Peyer's patch (tissue), 4 donors: ENCODE data around the gene SETD2. TPM values are rescaled to one million over a fixed set of nuclear protein-coding genes. Genes with fewer than 3 reads are reported as not detected.

ENCODE experiments used
- DNase-seq, 3 donors: peaks; one replicate each; pipeline ENCODE4 v3.0.0-alpha.2; 2017 to 2019
- H3K27ac ChIP-seq, 4 donors: fragments of 200-600 bp; sonication (generic); one replicate each; pipeline ENCODE4 v1.5.1; 2016 to 2019
- H3K27me3 ChIP-seq, 2 donors: fragments of 200-600 bp; sonication (generic); one replicate each; pipeline ENCODE4 v1.5.1; 2019
- H3K36me3 ChIP-seq, 3 donors: fragments of 200-600 bp; sonication (generic); one replicate each; pipeline ENCODE4 v1.5.1; 2016 to 2019
- H3K4me1 ChIP-seq, 4 donors: fragments of 200-600 bp; sonication (generic); one replicate each; pipeline ENCODE4 v1.5.1; 2016 to 2019
- H3K4me3 ChIP-seq, 4 donors: fragments of 200-600 bp; sonication (generic); 1 replicate in 3 of 4; 2 replicates in 1 of 4; pipeline ENCODE4 v1.5.1; 2016 to 2019; ENCODE audit warnings: mild to moderate bottlenecking in 1 of 4
- H3K9me3 ChIP-seq, 4 donors: fragments of 200-600 bp; sonication (generic); one replicate each; pipeline ENCODE4 v1.5.1; 2016 to 2019; ENCODE audit warnings: mild to moderate bottlenecking in 1 of 4
- POLR2A ChIP-seq, 2 donors: fragments of 450-650 bp; IDR thresholded peaks; one replicate each; pipeline ENCODE4 v1.5.1; 2017; ENCODE audit warnings: antibody characterized with exemption in 2 of 2, mild to moderate bottlenecking in 2 of 2, moderate library complexity in 2 of 2
- total RNA-seq, 4 donors: library from RNA; depleted of rRNA; stranded (reverse); fragments of >200 nt; gene quantifications; one replicate each; pipeline ENCODE4 v1.1.0, GENCODE V29; 2016
- TF ChIP-seq, protein P1 (sequence below), 6 experiments: fragments of 450-650 bp in 4 of 6; fragments of 200-600 bp in 2 of 6; sonication (generic) in 1 of 6; IDR thresholded peaks; one replicate each; pipeline ENCODE4 v1.5.1; 2017 to 2019; ENCODE audit warnings: antibody characterized with exemption in 6 of 6, mild to moderate bottlenecking in 3 of 6, moderate library complexity in 1 of 6

The SETD2 gene
- total RNA-seq, 4 donors from 2014 or later = 75.8 to 173 (median 82.2) TPM

- no peaks in the 10 kb centered on the region for H3K9me3 ChIP-seq
- H3K36me3 ChIP-seq = peaks cover 0 to 71% (median 0%) of the 10 kb centered on the region in 3 donors
- no peak overlapping the region for H3K27ac ChIP-seq
- H3K4me1 ChIP-seq = peaks cover 0 to 8% (median 3%) of the 10 kb centered on the region in 4 donors
- peak in 2 of 3 donors; percentile 45 for DNase-seq
- TF ChIP-seq, protein P1, sequence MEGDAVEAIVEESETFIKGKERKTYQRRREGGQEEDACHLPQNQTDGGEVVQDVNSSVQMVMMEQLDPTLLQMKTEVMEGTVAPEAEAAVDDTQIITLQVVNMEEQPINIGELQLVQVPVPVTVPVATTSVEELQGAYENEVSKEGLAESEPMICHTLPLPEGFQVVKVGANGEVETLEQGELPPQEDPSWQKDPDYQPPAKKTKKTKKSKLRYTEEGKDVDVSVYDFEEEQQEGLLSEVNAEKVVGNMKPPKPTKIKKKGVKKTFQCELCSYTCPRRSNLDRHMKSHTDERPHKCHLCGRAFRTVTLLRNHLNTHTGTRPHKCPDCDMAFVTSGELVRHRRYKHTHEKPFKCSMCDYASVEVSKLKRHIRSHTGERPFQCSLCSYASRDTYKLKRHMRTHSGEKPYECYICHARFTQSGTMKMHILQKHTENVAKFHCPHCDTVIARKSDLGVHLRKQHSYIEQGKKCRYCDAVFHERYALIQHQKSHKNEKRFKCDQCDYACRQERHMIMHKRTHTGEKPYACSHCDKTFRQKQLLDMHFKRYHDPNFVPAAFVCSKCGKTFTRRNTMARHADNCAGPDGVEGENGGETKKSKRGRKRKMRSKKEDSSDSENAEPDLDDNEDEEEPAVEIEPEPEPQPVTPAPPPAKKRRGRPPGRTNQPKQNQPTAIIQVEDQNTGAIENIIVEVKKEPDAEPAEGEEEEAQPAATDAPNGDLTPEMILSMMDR (IDR thresholded peaks at IDR 0.05) = no peak
- TF ChIP-seq POLR2A (IDR thresholded peaks at IDR 0.05) = no peak
- no peaks in the 10 kb centered on the region for H3K27me3 ChIP-seq
- no peak overlapping the region for H3K4me3 ChIP-seq
Measured at GRCh38 chr3:47005212-47006144, 158.4 kb downstream of the SETD2 start.

GRCh38 chr3:47004369-47005211 is 159.3 kb downstream of the SETD2 start:
- TF ChIP-seq POLR2A (IDR thresholded peaks at IDR 0.05) = no peak
- peak in 1 of 3 donors; percentile 39 for DNase-seq
- no peak overlapping the region for H3K4me3 ChIP-seq
- no peaks in the 10 kb centered on the region for H3K9me3 ChIP-seq
- H3K36me3 ChIP-seq = peaks cover 0 to 80% (median 0%) of the 10 kb centered on the region in 3 donors
- H3K27me3 ChIP-seq = no peaks in the 10 kb centered on the region
- no peak overlapping the region for H3K27ac ChIP-seq
- peaks cover 0 to 2% (median 0%) of the 10 kb centered on the region in 4 donors for H3K4me1 ChIP-seq

DNA sequence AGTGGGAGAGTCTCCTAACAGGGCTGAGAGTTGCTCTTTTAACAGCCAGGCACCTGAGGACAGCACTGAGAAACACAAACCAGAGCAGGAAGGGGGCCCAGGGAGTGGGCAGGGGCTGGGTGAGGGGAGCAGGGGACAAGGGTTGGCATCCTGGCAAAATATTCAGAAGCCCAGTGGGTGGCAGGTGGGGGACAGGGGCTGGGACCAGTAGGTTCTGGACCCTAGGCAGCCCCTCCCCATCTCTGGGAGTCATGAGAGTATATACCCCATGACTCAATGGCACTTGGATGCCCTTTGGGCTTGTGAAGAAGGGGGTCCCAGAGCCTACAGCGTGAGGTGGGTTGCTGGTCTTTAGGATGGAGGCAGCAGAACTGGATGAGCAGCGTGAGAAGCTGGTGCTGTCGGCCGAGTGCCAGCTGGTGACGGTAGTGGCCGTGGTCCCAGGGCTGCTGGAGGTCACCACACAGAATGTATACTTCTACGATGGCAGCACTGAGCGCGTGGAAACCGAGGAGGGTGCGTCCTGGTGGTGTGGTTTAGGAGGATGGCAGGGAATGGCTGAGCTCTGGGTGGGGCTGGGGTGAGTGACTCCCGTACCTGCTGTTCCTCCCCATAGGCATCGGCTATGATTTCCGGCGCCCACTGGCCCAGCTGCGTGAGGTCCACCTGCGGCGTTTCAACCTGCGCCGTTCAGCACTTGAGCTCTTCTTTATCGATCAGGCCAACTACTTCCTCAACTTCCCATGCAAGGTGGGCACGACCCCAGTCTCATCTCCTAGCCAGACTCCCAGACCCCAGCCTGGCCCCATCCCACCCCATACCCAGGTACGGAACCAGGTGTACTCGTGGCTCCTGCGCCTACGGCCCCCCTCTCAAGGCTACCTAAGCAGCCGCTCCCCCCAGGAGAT is 160.2 kb downstream of the SETD2 start:
- Histone ChIP-seq H3K27ac (no peak overlapping the region), H3K4me3 (no peak overlapping the region), H3K36me3 (peaks cover 0 to 88% (median 0%) of the 10 kb centered on the region in 3 donors), H3K9me3 (no peaks in the 10 kb centered on the region), H3K4me1 (no peaks in the 10 kb centered on the region), H3K27me3 (no peaks in the 10 kb centered on the region)
- DNase-seq = peak in 1 of 3 donors; percentile 34
- no peak for TF ChIP-seq POLR2A (IDR thresholded peaks at IDR 0.05)
- TF ChIP-seq, protein P1 (IDR thresholded peaks at IDR 0.05) = no peak

- DNase-seq = peak in 1 of 3 donors; percentile 22
- H3K4me1 ChIP-seq = peaks cover 0 to 4% (median 0%) of the 10 kb centered on the region in 4 donors
- no peak overlapping the region for H3K4me3 ChIP-seq
- H3K9me3 ChIP-seq = no peaks in the 10 kb centered on the region
- peaks cover 0 to 93% (median 0%) of the 10 kb centered on the region in 3 donors for H3K36me3 ChIP-seq
- H3K27ac ChIP-seq = no peak overlapping the region
- no peak for TF ChIP-seq POLR2A (IDR thresholded peaks at IDR 0.05)
- TF ChIP-seq, protein P1 (IDR thresholded peaks at IDR 0.05) = no peak
- H3K27me3 ChIP-seq = no peaks in the 10 kb centered on the region
Measured at GRCh38 chr3:47003056-47003410, 160.9 kb downstream of the SETD2 start.

GRCh38 chr3:47002171-47003055 is 161.5 kb downstream of the SETD2 start:
- no peaks in the 10 kb centered on the region for H3K27me3 ChIP-seq
- H3K27ac ChIP-seq = no peak overlapping the region
- H3K4me1 ChIP-seq = peaks cover 0 to 5% (median 0%) of the 10 kb centered on the region in 4 donors
- H3K36me3 ChIP-seq = peaks cover 0 to 90% (median 0%) of the 10 kb centered on the region in 3 donors
- no peak overlapping the region for H3K4me3 ChIP-seq
- TF ChIP-seq, protein P1 (IDR thresholded peaks at IDR 0.05) = no peak
- TF ChIP-seq POLR2A (IDR thresholded peaks at IDR 0.05) = no peak
- no peaks in the 10 kb centered on the region for H3K9me3 ChIP-seq
- DNase-seq = peak in 1 of 3 donors; percentile 49
